HEK293 (cell line): ENCODE measurements around the gene RAB40C.

ENCODE experiments used
- GLIS2 ChIP-seq: fragments of 450-650 bp; formaldehyde crosslinking; IDR thresholded peaks from 2 replicates; pipeline ENCODE4 v1.5.1; 2016; ENCODE audit warnings: missing biosample characterization, missing genetic modification characterization
- HOXC10 ChIP-seq: sonication (generic); formaldehyde crosslinking; IDR thresholded peaks from 2 replicates; pipeline ENCODE4 v1.8.1; 2023; ENCODE audit warnings: mild to moderate bottlenecking, missing genetic modification reagents
- MZF1 ChIP-seq: fragments of 450-650 bp; formaldehyde crosslinking; IDR thresholded peaks from 2 replicates; pipeline ENCODE4 v1.5.1; 2017; ENCODE audit warnings: missing biosample characterization, missing genetic modification characterization, borderline replicate concordance
- SCRT1 ChIP-seq: fragments of 450-650 bp; formaldehyde crosslinking; IDR thresholded peaks from 2 replicates; pipeline ENCODE4 v1.5.1; 2016; ENCODE audit warnings: missing biosample characterization, missing genetic modification characterization, borderline replicate concordance
- SCRT2 ChIP-seq: fragments of 450-650 bp; formaldehyde crosslinking; IDR thresholded peaks from 2 replicates; pipeline ENCODE4 v1.5.1; 2016; ENCODE audit warnings: missing biosample characterization, missing genetic modification characterization
- SETDB1 ChIP-seq: IDR thresholded peaks from one replicate; pipeline ENCODE4 v1.6.1; 2017; ENCODE audit warnings: mild to moderate bottlenecking, low read length, moderate library complexity, mixed read lengths; ENCODE audit not compliant: insufficient read length
- SP2 ChIP-seq: fragments of 450-650 bp; formaldehyde crosslinking; IDR thresholded peaks from 2 replicates; pipeline ENCODE4 v1.5.1; 2016; ENCODE audit warnings: missing biosample characterization, missing genetic modification characterization
- ZFHX2 ChIP-seq: fragments of 450-650 bp; formaldehyde crosslinking; conservative IDR thresholded peaks from 2 replicates; pipeline ENCODE4 v1.5.1; 2016; ENCODE audit warnings: missing biosample characterization, missing genetic modification characterization
- ZFP3 ChIP-seq: fragments of 450-650 bp; formaldehyde crosslinking; IDR thresholded peaks from 2 replicates; pipeline ENCODE4 v1.5.1; 2016; ENCODE audit warnings: low read depth, missing biosample characterization, missing genetic modification characterization
- ZFP37 ChIP-seq: fragments of 450-650 bp; formaldehyde crosslinking; IDR thresholded peaks from 2 replicates; pipeline ENCODE4 v1.5.1; 2016; ENCODE audit warnings: missing biosample characterization, missing genetic modification characterization
- ZNF112 ChIP-seq: fragments of 450-650 bp; formaldehyde crosslinking; IDR thresholded peaks from 2 replicates; pipeline ENCODE4 v1.5.0; 2017; ENCODE audit warnings: missing biosample characterization, missing genetic modification characterization
- ZNF114 ChIP-seq: fragments of 450-650 bp; formaldehyde crosslinking; IDR thresholded peaks from 2 replicates; pipeline ENCODE4 v1.5.0; 2017; ENCODE audit warnings: missing biosample characterization, missing genetic modification characterization
- ZNF132 ChIP-seq: fragments of 450-650 bp; formaldehyde crosslinking; IDR thresholded peaks from 2 replicates; pipeline ENCODE4 v1.5.1; 2017; ENCODE audit warnings: missing biosample characterization, missing genetic modification characterization, borderline replicate concordance
- ZNF133 ChIP-seq: fragments of 450-650 bp; formaldehyde crosslinking; IDR thresholded peaks from 2 replicates; pipeline ENCODE4 v1.5.1; 2016; ENCODE audit warnings: missing biosample characterization, missing genetic modification characterization
- ZNF155 ChIP-seq: fragments of 450-650 bp; formaldehyde crosslinking; IDR thresholded peaks from 2 replicates; pipeline ENCODE4 v1.5.1; 2016; ENCODE audit warnings: missing biosample characterization, missing genetic modification characterization
- ZNF202 ChIP-seq: fragments of 450-650 bp; formaldehyde crosslinking; IDR thresholded peaks from 2 replicates; pipeline ENCODE4 v1.5.1; 2016; ENCODE audit warnings: missing biosample characterization, missing genetic modification characterization, borderline replicate concordance
- ZNF350 ChIP-seq: fragments of 450-650 bp; formaldehyde crosslinking; IDR thresholded peaks from 2 replicates; pipeline ENCODE4 v1.5.0; 2017; ENCODE audit warnings: missing biosample characterization, mild to moderate bottlenecking, missing genetic modification characterization
- ZNF366 ChIP-seq: fragments of 450-650 bp; formaldehyde crosslinking; conservative IDR thresholded peaks from 2 replicates; pipeline ENCODE4 v1.5.1; 2016; ENCODE audit warnings: missing biosample characterization, missing genetic modification characterization
- ZNF416 ChIP-seq: fragments of 450-650 bp; formaldehyde crosslinking; IDR thresholded peaks from 2 replicates; pipeline ENCODE4 v1.5.1; 2016; ENCODE audit warnings: missing biosample characterization, missing genetic modification characterization
- ZNF558 ChIP-seq: fragments of 450-650 bp; formaldehyde crosslinking; IDR thresholded peaks from 2 replicates; pipeline ENCODE4 v1.5.1; 2016; ENCODE audit warnings: missing biosample characterization, missing genetic modification characterization
- ZNF664 ChIP-seq: fragments of 450-650 bp; formaldehyde crosslinking; IDR thresholded peaks from 2 replicates; pipeline ENCODE4 v1.5.1; 2016; ENCODE audit warnings: missing biosample characterization, missing genetic modification characterization
- ZXDB ChIP-seq: fragments of 450-650 bp; formaldehyde crosslinking; IDR thresholded peaks from 2 replicates; pipeline ENCODE4 v1.5.1; 2016; ENCODE audit warnings: missing biosample characterization, missing genetic modification characterization
- TF ChIP-seq, protein P1 (sequence below): fragments of 450-650 bp; formaldehyde crosslinking; IDR thresholded peaks from 2 replicates; pipeline ENCODE4 v1.5.1; 2016; ENCODE audit warnings: missing biosample characterization, missing genetic modification characterization
- TF ChIP-seq, protein P2 (sequence below): fragments of 450-650 bp; IDR thresholded peaks from 2 replicates; pipeline ENCODE4 v1.5.1; 2018; ENCODE audit warnings: missing biosample characterization, mild to moderate bottlenecking, missing genetic modification characterization
- TF ChIP-seq, protein P3 (sequence below): fragments of 450-650 bp; formaldehyde crosslinking; IDR thresholded peaks from 2 replicates; pipeline ENCODE4 v1.5.1; 2016; ENCODE audit warnings: missing biosample characterization, missing genetic modification characterization, borderline replicate concordance
- TF ChIP-seq, protein P4 (sequence below): fragments of 450-650 bp; formaldehyde crosslinking; IDR thresholded peaks from 2 replicates; pipeline ENCODE4 v1.5.1; 2016; ENCODE audit warnings: missing biosample characterization, missing genetic modification characterization
- TF ChIP-seq, protein P5 (sequence below): fragments of 450-650 bp; formaldehyde crosslinking; IDR thresholded peaks from 2 replicates; pipeline ENCODE4; 2016; ENCODE audit warnings: missing biosample characterization, missing genetic modification characterization
- TF ChIP-seq, protein P6 (sequence below): fragments of 450-650 bp; formaldehyde crosslinking; IDR thresholded peaks from 2 replicates; pipeline ENCODE4 v1.5.1; 2016; ENCODE audit warnings: missing biosample characterization, missing genetic modification characterization, low read depth
- TF ChIP-seq, protein P7 (sequence below): sonication (generic); formaldehyde crosslinking; IDR thresholded peaks from 2 replicates; pipeline ENCODE4 v1.8.1; 2022; ENCODE audit warnings: mild to moderate bottlenecking, moderate library complexity, missing genetic modification reagents

RAB40C gene

DNA sequence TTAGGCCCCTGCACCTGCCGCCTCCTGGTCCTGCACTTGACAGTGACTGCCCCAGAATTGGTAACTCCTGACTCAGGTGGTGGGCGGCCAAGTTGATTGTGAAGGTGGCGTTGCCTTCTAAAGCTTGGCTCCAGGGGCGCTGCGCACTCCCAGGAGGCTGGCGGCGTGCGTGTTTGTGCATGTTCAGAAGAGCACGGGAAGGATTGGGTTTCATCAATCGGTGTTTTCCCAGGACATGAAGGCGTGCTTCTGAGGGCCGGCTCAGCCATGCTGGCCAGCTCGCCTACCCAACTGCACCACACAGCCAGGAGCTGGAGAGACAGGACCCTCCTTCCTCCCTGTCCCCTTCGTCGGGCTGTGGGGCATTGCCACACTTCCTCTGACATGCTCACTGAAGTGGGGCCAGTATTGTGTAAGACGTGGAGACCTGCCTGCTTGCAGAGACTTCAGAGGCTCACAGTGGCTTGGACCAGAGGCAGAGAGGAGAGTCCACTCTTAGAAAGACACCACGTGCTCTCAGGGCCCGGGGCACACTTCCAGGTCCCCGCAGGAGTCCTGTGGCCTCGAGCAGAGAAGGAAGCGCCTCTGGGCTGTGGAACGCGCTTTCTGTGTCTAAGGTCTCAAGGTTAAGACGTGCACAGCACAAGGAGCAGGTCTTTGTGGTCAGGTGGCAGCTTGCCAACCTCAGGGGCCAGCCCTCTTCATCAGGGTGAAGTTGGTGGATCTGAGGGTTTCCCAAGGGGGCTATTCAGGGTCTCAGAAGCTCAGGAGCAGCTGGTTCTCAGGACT is 2.8 kb downstream of the RAB40C start (continued):
- TF ChIP-seq, protein P1, sequence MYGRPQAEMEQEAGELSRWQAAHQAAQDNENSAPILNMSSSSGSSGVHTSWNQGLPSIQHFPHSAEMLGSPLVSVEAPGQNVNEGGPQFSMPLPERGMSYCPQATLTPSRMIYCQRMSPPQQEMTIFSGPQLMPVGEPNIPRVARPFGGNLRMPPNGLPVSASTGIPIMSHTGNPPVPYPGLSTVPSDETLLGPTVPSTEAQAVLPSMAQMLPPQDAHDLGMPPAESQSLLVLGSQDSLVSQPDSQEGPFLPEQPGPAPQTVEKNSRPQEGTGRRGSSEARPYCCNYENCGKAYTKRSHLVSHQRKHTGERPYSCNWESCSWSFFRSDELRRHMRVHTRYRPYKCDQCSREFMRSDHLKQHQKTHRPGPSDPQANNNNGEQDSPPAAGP (tag by site-specific recombination): peak; percentile 71
- TF ChIP-seq, protein P2, sequence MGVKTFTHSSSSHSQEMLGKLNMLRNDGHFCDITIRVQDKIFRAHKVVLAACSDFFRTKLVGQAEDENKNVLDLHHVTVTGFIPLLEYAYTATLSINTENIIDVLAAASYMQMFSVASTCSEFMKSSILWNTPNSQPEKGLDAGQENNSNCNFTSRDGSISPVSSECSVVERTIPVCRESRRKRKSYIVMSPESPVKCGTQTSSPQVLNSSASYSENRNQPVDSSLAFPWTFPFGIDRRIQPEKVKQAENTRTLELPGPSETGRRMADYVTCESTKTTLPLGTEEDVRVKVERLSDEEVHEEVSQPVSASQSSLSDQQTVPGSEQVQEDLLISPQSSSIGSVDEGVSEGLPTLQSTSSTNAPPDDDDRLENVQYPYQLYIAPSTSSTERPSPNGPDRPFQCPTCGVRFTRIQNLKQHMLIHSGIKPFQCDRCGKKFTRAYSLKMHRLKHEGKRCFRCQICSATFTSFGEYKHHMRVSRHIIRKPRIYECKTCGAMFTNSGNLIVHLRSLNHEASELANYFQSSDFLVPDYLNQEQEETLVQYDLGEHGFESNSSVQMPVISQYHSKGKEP (tag by site-specific recombination): no peak
- no peak for TF ChIP-seq ZNF155 (tag by site-specific recombination)
- TF ChIP-seq, protein P3, sequence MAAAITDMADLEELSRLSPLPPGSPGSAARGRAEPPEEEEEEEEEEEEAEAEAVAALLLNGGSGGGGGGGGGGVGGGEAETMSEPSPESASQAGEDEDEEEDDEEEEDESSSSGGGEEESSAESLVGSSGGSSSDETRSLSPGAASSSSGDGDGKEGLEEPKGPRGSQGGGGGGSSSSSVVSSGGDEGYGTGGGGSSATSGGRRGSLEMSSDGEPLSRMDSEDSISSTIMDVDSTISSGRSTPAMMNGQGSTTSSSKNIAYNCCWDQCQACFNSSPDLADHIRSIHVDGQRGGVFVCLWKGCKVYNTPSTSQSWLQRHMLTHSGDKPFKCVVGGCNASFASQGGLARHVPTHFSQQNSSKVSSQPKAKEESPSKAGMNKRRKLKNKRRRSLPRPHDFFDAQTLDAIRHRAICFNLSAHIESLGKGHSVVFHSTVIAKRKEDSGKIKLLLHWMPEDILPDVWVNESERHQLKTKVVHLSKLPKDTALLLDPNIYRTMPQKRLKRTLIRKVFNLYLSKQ (tag by site-specific recombination): no peak
- no peak for TF ChIP-seq ZNF202
- TF ChIP-seq SCRT1 (tag by site-specific recombination): no peak
- TF ChIP-seq, protein P4, sequence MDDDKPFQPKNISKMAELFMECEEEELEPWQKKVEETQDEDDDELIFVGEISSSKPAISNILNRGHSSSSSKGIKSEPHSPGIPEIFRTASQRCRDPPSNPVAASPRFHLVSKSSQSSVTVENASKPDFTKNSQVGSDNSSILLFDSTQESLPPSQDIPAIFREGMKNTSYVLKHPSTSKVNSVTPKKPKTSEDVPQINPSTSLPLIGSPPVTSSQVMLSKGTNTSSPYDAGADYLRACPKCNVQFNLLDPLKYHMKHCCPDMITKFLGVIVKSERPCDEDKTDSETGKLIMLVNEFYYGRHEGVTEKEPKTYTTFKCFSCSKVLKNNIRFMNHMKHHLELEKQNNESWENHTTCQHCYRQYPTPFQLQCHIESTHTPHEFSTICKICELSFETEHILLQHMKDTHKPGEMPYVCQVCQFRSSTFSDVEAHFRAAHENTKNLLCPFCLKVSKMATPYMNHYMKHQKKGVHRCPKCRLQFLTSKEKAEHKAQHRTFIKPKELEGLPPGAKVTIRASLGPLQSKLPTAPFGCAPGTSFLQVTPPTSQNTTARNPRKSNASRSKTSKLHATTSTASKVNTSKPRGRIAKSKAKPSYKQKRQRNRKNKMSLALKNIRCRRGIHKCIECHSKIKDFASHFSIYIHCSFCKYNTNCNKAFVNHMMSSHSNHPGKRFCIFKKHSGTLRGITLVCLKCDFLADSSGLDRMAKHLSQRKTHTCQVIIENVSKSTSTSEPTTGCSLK: no peak
- TF ChIP-seq ZNF558 (tag by site-specific recombination): no peak
- TF ChIP-seq SCRT2 (tag by site-specific recombination): no peak
- no peak for TF ChIP-seq ZNF114
- TF ChIP-seq, protein P5, sequence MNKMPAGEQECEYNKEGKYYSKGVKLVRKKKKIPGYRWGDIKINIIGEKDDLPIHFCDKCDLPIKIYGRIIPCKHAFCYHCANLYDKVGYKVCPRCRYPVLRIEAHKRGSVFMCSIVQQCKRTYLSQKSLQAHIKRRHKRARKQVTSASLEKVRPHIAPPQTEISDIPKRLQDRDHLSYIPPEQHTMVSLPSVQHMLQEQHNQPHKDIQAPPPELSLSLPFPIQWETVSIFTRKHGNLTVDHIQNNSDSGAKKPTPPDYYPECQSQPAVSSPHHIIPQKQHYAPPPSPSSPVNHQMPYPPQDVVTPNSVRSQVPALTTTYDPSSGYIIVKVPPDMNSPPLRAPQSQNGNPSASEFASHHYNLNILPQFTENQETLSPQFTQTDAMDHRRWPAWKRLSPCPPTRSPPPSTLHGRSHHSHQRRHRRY (tag by site-specific recombination): no peak
- peak; percentile 82 for TF ChIP-seq ZXDB (tag by site-specific recombination)
- TF ChIP-seq ZFP37 (tag by site-specific recombination): no peak
- TF ChIP-seq SETDB1: no peak
- TF ChIP-seq ZFP3 (tag by site-specific recombination): no peak
- TF ChIP-seq, protein P6, sequence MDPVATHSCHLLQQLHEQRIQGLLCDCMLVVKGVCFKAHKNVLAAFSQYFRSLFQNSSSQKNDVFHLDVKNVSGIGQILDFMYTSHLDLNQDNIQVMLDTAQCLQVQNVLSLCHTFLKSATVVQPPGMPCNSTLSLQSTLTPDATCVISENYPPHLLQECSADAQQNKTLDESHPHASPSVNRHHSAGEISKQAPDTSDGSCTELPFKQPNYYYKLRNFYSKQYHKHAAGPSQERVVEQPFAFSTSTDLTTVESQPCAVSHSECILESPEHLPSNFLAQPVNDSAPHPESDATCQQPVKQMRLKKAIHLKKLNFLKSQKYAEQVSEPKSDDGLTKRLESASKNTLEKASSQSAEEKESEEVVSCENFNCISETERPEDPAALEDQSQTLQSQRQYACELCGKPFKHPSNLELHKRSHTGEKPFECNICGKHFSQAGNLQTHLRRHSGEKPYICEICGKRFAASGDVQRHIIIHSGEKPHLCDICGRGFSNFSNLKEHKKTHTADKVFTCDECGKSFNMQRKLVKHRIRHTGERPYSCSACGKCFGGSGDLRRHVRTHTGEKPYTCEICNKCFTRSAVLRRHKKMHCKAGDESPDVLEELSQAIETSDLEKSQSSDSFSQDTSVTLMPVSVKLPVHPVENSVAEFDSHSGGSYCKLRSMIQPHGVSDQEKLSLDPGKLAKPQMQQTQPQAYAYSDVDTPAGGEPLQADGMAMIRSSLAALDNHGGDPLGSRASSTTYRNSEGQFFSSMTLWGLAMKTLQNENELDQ (tag by site-specific recombination): no peak
- no peak for TF ChIP-seq ZNF416 (tag by site-specific recombination)
- TF ChIP-seq, protein P7, sequence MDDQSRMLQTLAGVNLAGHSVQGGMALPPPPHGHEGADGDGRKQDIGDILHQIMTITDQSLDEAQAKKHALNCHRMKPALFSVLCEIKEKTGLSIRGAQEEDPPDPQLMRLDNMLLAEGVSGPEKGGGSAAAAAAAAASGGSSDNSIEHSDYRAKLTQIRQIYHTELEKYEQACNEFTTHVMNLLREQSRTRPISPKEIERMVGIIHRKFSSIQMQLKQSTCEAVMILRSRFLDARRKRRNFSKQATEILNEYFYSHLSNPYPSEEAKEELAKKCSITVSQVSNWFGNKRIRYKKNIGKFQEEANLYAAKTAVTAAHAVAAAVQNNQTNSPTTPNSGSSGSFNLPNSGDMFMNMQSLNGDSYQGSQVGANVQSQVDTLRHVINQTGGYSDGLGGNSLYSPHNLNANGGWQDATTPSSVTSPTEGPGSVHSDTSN (CRISPR knock-in tag): no peak
- TF ChIP-seq ZNF132 (tag by site-specific recombination): no peak
- peak; percentile 50; the same call in 1 of the 2 replicates for TF ChIP-seq SP2
- no peak for TF ChIP-seq MZF1 (tag by site-specific recombination)
- no peak; the same call in 1 of the 2 replicates for TF ChIP-seq GLIS2
- TF ChIP-seq ZNF366 (tag by site-specific recombination): peak; percentile 44; the same call in 1 of the 2 replicates
- TF ChIP-seq ZNF350 (tag by site-specific recombination): no peak
- TF ChIP-seq ZNF112: no peak
- TF ChIP-seq HOXC10 (CRISPR knock-in tag): no peak
- no peak for TF ChIP-seq ZNF664 (tag by site-specific recombination)
- no peak for TF ChIP-seq ZNF133 (tag by site-specific recombination)
- TF ChIP-seq ZFHX2 (tag by site-specific recombination): peak; percentile 90
